NCI-H128 (cell line): Measurements from ENCODE around the gene DNAH8.

Experiments
- DNase-seq: peaks from one replicate; lab custom pipeline; 2025; ENCODE audit not compliant: unreplicated experiment; lab: John Stamatoyannopoulos, UW

DNAH8 gene

GRCh38 chr6:39065561-39065960, 350.4 kb downstream of the DNAH8 start:
- no peak for DNase-seq

- DNase-seq, result no peak
Observed at GRCh38 chr6:39068391-39068790, 353.3 kb downstream of the DNAH8 start.

DNA sequence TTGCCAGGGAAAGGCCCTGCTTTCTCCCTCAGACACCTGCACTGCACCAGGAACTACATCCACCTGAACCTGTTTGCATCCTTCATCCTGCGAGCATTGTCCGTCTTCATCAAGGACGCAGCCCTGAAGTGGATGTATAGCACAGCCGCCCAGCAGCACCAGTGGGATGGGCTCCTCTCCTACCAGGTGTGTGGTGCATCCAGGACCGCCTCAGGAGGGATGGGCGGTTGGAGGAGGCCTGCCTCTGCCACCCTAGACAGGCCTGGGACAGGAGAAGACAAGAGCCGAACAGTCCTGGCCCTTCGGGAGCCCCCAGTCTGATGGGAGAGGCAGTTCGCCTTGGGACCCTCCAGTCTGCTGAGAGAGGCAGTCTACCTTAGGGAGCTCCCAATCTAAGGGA, 357.7 kb downstream of the DNAH8 start:
- DNase-seq, result no peak

DNA sequence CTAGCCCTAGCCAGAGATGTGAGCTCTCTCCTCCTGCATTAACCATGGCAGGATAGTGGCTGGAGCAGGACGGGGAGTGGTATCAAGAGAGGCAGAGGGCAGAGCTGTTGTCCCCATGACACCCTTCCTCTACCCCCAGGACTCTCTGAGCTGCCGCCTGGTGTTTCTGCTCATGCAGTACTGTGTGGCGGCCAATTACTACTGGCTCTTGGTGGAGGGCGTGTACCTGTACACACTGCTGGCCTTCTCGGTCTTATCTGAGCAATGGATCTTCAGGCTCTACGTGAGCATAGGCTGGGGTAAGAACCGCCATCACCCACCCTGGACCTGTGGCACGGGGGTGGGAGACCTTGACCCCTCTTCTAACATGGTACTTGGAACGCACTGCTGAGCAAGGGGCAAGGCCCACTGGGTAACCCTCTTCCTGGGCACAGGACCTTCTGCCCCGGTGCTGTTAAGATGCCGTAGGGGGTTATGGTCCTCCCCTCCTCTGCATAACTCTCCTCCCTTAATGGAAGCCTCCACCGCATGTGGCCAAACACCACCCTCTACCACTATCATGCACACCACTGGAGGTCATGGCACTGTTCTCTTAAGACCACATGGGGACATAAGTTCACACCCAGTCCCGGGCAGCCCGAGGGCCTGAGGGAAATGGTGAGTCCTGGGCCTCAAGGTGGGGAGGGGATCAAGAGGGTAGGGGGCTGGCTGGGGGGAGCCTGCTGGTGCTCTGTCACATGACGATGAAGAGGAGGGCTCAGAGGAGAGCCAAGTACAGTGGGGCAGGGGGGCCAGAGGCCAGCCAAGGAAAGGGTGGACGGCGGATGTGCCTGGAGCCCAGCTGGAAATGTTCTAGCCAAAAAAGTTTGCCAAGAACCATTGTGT, 358.6 kb downstream of the DNAH8 start:
- DNase-seq, result no peak

DNA sequence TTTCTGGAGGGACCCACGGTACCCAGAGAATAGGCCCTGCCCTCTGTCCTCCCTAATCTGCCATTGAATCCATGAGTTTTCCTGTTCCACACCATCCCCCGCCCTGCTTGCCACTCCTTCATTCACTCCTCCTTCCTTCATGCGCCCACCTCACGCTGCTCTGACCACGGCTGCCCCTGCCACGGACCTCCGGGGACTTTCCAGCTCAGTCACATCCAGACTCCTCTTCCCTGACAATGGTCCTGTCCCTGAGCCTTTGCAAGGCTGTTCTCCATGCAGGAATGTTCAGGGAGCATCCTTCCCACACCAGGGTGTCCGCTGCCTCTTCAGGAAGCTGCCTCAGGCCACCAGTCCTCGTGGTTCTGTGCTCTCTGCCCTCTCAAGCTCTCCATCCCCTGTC, 359.4 kb downstream of the DNAH8 start:
- no peak for DNase-seq

DNA sequence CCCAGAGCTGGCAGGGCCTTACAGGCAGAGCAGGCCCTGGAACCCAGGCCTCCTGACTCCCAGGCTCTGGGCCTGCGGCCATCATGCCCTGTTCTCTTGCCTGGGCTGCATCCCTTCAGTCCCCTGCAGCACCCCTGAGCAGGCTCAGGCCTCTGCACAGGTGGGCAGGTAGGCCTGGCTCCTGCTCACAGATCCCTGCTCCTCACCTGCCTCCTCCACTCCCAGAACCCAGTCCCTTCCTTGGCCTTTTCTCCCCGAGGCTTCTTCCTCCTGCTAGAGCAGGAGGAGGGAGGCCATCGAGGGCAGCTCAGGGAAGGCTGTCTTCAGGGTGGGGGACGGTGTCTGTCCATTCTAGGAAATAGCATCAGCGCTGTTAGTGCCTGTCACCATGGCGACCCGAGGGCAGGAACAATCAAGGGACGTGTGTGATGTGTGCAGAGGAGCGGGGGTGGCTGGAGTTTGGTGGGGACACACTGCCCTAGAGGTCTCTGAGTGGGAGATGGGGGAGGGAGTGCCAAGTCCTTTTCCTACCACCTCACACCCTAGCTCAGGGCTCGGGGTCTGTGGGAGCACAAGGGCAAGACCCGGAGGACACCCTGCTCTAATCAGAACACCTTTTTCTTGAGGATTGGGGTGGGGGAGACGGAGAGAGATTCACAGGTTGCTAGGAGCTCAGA, 360.0 kb downstream of the DNAH8 start:
- no peak for DNase-seq

- no peak for DNase-seq
Observed at GRCh38 chr6:39075807-39076622, 360.9 kb downstream of the DNAH8 start.

DNA sequence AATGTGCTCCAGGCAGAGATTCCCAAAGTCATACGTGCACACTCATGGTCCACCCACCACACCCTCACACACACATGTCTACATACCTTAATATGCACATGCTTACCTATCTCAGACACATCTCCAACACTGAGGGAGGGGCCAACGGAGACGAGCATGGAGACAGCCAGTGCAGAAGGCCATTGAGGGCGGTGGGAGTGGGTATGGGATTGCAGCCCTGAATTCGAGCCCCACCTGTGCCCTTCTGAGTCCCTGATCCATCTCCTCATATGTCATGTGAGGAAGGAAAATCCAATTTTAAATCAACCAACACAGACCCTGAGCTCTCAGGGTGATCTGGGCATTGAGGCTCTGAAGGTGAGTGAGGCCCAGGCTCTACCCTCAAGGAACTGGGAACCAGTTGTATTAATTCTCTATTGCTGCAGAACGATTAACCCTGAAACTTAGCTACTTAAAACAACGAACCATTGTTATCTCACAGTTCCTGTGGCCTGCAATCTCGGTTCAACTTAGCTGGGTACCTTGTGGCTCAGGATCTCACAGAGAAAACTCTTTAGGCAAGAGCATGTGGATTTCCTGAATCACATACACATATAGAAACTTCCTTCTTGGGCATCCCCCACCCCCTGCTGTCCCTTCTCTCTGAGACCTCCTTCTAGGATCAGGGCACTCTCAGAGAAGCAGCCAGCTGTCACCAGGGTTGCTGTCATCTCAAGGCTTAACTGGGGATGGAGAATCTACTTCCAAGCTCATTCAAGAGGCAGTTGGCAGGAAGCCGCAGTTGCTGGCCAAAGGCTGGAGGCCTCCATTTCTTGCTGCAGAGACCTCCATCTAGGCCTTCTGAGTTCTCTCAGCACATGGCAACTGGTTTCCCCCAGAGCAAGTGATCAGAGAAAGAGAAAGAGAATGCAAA, 361.8 kb downstream of the DNAH8 start:
- DNase-seq, result no peak

GRCh38 chr6:39077882-39078594, 362.9 kb downstream of the DNAH8 start:
- no peak for DNase-seq

- DNase-seq, result no peak
Observed at GRCh38 chr6:39078695-39079094, 363.6 kb downstream of the DNAH8 start.

DNA sequence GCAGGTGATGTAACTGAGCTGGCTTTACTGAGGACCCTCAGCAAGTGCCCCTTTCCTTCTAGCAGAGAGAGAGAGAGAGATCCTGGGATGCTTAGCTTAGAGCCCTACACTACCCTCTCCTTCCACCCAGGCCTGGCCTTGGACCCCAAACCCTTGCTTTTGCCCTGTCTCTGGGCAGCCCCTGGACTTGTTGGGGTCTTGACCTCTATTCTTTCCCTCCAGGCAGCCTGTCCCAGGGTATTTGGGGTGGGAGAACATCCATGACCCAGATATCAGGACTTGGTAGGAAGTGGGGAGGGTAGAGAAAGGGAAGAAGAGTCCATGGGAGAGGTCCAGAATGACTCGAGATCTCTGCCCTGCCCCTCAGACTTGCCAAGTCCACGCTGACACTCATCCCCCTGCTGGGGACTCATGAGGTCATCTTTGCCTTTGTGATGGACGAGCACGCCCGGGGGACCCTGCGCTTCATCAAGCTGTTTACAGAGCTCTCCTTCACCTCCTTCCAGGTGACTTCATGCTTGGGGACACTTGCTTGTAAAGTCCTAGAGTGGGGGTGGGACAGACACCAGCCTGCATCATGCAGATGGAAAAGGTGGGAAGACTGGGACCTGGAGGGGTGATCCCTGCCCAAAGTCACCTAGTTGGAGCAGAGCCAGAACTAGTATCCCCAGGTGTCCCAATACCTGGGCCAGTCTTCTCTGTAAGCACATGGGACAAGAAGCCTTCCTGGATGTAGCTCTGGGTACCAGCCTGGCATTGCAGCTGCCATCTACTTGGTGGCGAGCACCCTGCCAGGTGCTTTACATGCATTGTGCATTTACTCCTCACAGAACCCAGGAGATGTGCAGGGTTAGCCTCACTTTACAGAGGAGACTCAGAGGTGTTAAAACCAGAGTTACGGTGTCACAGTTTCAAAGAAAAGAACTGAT, 364.4 kb downstream of the DNAH8 start:
- no peak for DNase-seq
